ENCODE results near the gene CLMP.

The CLMP gene

DNA sequence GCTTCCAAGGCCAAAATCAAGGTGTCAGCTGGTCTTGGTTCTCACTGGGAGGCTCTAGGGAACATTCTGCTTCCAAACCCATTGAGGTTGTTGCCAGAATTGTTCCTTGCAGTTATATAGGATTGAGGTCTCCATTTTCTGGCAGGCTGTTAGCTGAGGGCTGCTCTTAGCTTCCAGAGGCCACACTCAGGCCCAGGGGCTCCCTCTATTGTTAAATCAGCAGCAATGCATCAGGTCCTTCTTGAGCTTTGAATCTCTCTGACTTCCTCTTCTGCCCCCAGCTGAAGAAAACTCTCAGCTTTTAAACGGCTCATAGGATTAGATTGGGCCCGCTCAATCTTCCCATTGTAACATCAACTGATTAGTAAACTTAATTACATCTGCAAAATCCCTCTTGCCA, 174.1 kb downstream of the CLMP start:
- no peaks in the 10 kb centered on the region for H3K36me3 ChIP-seq (ENCODE audit: control insufficient read depth, insufficient read depth, low read length)
- no peak overlapping the region for H3K4me3 ChIP-seq (replicated peaks; ENCODE audit: low read depth, low read length)
- peak; percentile 79 for TF ChIP-seq CTCF (IDR thresholded peaks at IDR 0.05; ENCODE audit: insufficient read depth, low read length, poor library complexity, severe bottlenecking)
- H3K27me3 ChIP-seq (replicated peaks; ENCODE audit: control insufficient read depth, insufficient read depth, low read length) = peaks cover 1% of the 10 kb centered on the region
- DNase-seq (ENCODE audit: extremely low read depth, insufficient read length) = no peak

Data from GM06990 (cell line).